Astrocyte (in vitro differentiated cells and primary cell): Measurements from ENCODE around the gene TYR.
"Not testable (repeated sequence)": the region's sequence is repeated elsewhere in the genome, so short reads cannot be mapped to it uniquely, and the experiment has no call there.

Experiments used
- CTCF ChIP-seq: IDR thresholded peaks from 2 replicates; pipeline ENCODE4 v1.5.1; 2011; ENCODE audit warnings: low read depth, mild to moderate bottlenecking, inconsistent platforms, low read length, moderate library complexity; ENCODE audit not compliant: insufficient read depth
- EZH2 ChIP-seq: IDR thresholded peaks from 2 replicates; pipeline ENCODE4 v1.6.1; 2012; ENCODE audit warnings: mild to moderate bottlenecking, low read length, inconsistent platforms; ENCODE audit not compliant: insufficient read depth

GRCh38 chr11:89281032-89281677 is 103.5 kb downstream of the TYR start:
- not testable (repeated sequence) for TF ChIP-seq CTCF, EZH2
